SK-N-SH (cell line): ENCODE results near the gene CBLB. TPM values are rescaled to one million over a fixed set of nuclear protein-coding genes. Genes with fewer than 3 reads are reported as not detected.

Experiments
- CTCF ChIA-PET: fragments of 300-600, 350-600 bp; formaldehyde crosslinking; extraction: SDS; loops from one replicate; lab custom pipeline; 2021; lab: Yijun Ruan, JAX
- POLR2A ChIA-PET: fragments of 350-600 bp; sonication (Branson Sonifier 250); formaldehyde crosslinking; extraction: SDS; loops from one replicate; lab custom pipeline; 2020; ENCODE audit warnings: antibody characterized with exemption, inconsistent platforms; lab: Yijun Ruan, JAX
- DNase-seq: peaks from one replicate; pipeline ENCODE4 v3.0.0; 2012
- H2AFZ ChIP-seq: fragments of 200-600 bp; sonication (generic); 2 replicates; pipeline ENCODE4 v1.8.1; 2016; ENCODE audit warnings: antibody characterized with exemption, mild to moderate bottlenecking, low read depth
- H3F3A ChIP-seq: fragments of 200-600 bp; sonication (generic); replicated peaks from 2 replicates; pipeline ENCODE3; 2016; ENCODE audit warnings: antibody characterized with exemption, mild to moderate bottlenecking; ENCODE audit not compliant: insufficient read depth
- H3K27ac ChIP-seq, 2 experiments: fragments of 200-500 bp in 1 of 2; fragments of 200-600 bp in 1 of 2; sonication (Bioruptor generic) in 1 of 2; sonication (generic), shearing (Covaris generic) in 1 of 2; 2 replicates each; pipeline versions ENCODE4 v1.5.1 to v1.6.1; 2014 to 2016; ENCODE audit warnings: low read depth in 2 of 2, inconsistent platforms in 1 of 2, low read length in 1 of 2, mild to moderate bottlenecking in 1 of 2, mixed read lengths in 1 of 2
- H3K27me3 ChIP-seq: fragments of 200-600 bp; sonication (generic), shearing (Covaris generic); 2 replicates; pipeline ENCODE4 v1.6.1; 2016; ENCODE audit warnings: mixed run types; ENCODE audit not compliant: insufficient read depth
- H3K36me3 ChIP-seq, 2 experiments: fragments of 200-500 bp in 1 of 2; fragments of 200-600 bp in 1 of 2; sonication (Bioruptor generic) in 1 of 2; sonication (generic) in 1 of 2; replicated peaks in 1 of 2; 2 replicates each; pipeline versions ENCODE3 to v1.5.1; 2014 to 2016; ENCODE audit warnings: low read length in 1 of 2, mild to moderate bottlenecking in 1 of 2; ENCODE audit not compliant: insufficient read depth in 2 of 2, control insufficient read depth in 1 of 2
- H3K4me1 ChIP-seq, 2 experiments: fragments of 200-500 bp in 1 of 2; fragments of 200-600 bp in 1 of 2; sonication (Bioruptor generic) in 1 of 2; sonication (generic), shearing (Covaris generic) in 1 of 2; 2 replicates each; pipeline versions ENCODE4 v1.5.1 to v1.6.1; 2014 to 2016; ENCODE audit warnings: low read depth in 1 of 2, low read length in 1 of 2, mixed run types in 1 of 2; ENCODE audit not compliant: insufficient read depth in 2 of 2, control insufficient read depth in 1 of 2
- H3K4me2 ChIP-seq: fragments of 200-600 bp; sonication (generic), shearing (Covaris generic); 2 replicates; pipeline ENCODE4 v1.6.1; 2017; ENCODE audit warnings: mixed run types
- H3K4me3 ChIP-seq, 2 experiments: fragments of 200-500 bp in 1 of 2; fragments of 200-600 bp in 1 of 2; sonication (Bioruptor generic) in 1 of 2; sonication (generic), shearing (Covaris generic) in 1 of 2; 2 replicates each; pipeline versions ENCODE4 v1.5.1 to v1.8.1; 2014 to 2016; ENCODE audit warnings: low read depth in 2 of 2, inconsistent platforms in 1 of 2, low read length in 1 of 2, mild to moderate bottlenecking in 1 of 2, mixed read lengths in 1 of 2, moderate library complexity in 1 of 2
- H3K79me2 ChIP-seq: fragments of 200-600 bp; sonication (generic); 2 replicates; pipeline ENCODE4 v1.8.1; 2017; ENCODE audit warnings: mild to moderate bottlenecking; ENCODE audit not compliant: insufficient read depth
- H3K9ac ChIP-seq: fragments of 200-600 bp; sonication (generic); 2 replicates; pipeline ENCODE4 v1.6.1; 2017; ENCODE audit warnings: mixed run types
- H3K9me2 ChIP-seq: fragments of 200-600 bp; sonication (generic); 2 replicates; pipeline ENCODE4 v1.6.1; 2017; ENCODE audit warnings: mixed run types
- H3K9me3 ChIP-seq: fragments of 200-600 bp; sonication (generic); 2 replicates; pipeline ENCODE4 v1.6.1; 2017; ENCODE audit warnings: mixed run types, mild to moderate bottlenecking, moderate library complexity
- H4K20me1 ChIP-seq: fragments of 200-600 bp; sonication (generic); 2 replicates; pipeline ENCODE4 v1.6.1; 2017; ENCODE audit warnings: mild to moderate bottlenecking, mixed run types; ENCODE audit not compliant: insufficient read depth
- FOXM1 ChIP-seq: IDR thresholded peaks from 2 replicates; pipeline ENCODE4 v1.4.0; 2012; ENCODE audit warnings: low read depth, mild to moderate bottlenecking
- GABPA ChIP-seq: IDR thresholded peaks from 2 replicates; pipeline ENCODE4 v1.4.0; 2012; ENCODE audit warnings: low read depth, mild to moderate bottlenecking
- GATA2 ChIP-seq: sonication (generic); formaldehyde crosslinking; IDR thresholded peaks from 2 replicates; pipeline ENCODE4 v1.5.0; 2020; ENCODE audit warnings: mild to moderate bottlenecking, missing genetic modification reagents
- NRF1 ChIP-seq: IDR thresholded peaks from 2 replicates; pipeline ENCODE4 v1.6.1; 2012; ENCODE audit warnings: low read depth, mild to moderate bottlenecking, low read length
- RAD21 ChIP-seq: IDR thresholded peaks from 2 replicates; pipeline ENCODE4 v1.6.1; 2012; ENCODE audit warnings: mild to moderate bottlenecking, low read length
- WGBS: methylation state at CpG from one replicate; pipeline ENCODE4 v1.1.6; 2017; ENCODE audit warnings: low lambda C conversion rate; 5-methylcytosine and 5-hydroxymethylcytosine counted together
- polyA plus RNA-seq, 3 experiments: library from polyadenylated mRNA; depleted of rRNA; stranded (reverse); fragments of >200 nt; gene quantifications; 2 replicates each; pipeline ENCODE4 v1.2.3, GENCODE V29; 2012
- TF ChIP-seq, protein P1 (sequence below): fragments of 200-600 bp; sonication (generic); IDR thresholded peaks from 2 replicates; pipeline ENCODE4 v1.6.1; 2017; ENCODE audit warnings: antibody characterized with exemption, mild to moderate bottlenecking, moderate library complexity
- TF ChIP-seq, protein P2 (sequence below): IDR thresholded peaks from 2 replicates; pipeline ENCODE4 v1.4.0; 2012; ENCODE audit warnings: low read depth, borderline replicate concordance
- TF ChIP-seq, protein P3 (sequence below): IDR thresholded peaks from 2 replicates; pipeline ENCODE4 v1.6.1; 2012; ENCODE audit warnings: mild to moderate bottlenecking, low read depth, low read length, moderate library complexity
- TF ChIP-seq, protein P4 (sequence below): IDR thresholded peaks from 2 replicates; pipeline ENCODE4; 2012

The CBLB gene
- polyA plus RNA-seq, 1 of the 3 experiments (the other 2 are of a cell fraction), result 4.4 TPM

DNA sequence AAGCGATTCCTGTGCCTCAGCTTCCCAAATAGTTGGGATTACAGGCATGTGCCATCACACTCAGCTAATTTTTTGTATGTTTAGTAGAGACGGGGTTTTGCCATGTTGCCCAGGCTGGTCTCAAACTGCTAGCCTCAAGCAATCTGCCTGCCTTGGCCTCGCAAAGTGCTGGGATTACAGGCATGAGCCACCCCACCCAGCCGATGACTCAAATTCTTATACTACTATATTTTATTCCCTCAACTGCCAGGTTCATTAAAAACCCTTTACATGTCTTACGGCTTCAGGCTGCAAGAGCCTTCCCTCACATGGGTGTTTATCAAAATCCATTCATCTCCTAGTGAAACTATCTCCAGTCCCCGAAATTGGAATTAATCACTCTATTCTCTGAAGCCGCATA lies 63.4 kb downstream of the CBLB start:
- H3K4me2 ChIP-seq, result no peak overlapping the region
- H4K20me1 ChIP-seq, result 0 out of 2 replicates have a peak, but pooled peaks cover 6% of the 10 kb centered on the region
- peaks cover 0 to 15% of the 10 kb centered on the region in 2 experiments; a peak in 3 of 4 replicates for H3K4me1 ChIP-seq
- peak overlapping the region in 1 of 2 experiments; percentile 75; a peak in 2 of 4 replicates for H3K27ac ChIP-seq
- H3K4me3 ChIP-seq, result no peak overlapping the region
- POLR2A ChIA-PET, result no interaction called here
- 81% methylated on average over 7 of the region's 7 CpGs for WGBS
- TF ChIP-seq GABPA (no peak), GATA2 (no peak), FOXM1 (no peak), NRF1 (no peak), RAD21 (no peak)
- TF ChIP-seq, protein P1, sequence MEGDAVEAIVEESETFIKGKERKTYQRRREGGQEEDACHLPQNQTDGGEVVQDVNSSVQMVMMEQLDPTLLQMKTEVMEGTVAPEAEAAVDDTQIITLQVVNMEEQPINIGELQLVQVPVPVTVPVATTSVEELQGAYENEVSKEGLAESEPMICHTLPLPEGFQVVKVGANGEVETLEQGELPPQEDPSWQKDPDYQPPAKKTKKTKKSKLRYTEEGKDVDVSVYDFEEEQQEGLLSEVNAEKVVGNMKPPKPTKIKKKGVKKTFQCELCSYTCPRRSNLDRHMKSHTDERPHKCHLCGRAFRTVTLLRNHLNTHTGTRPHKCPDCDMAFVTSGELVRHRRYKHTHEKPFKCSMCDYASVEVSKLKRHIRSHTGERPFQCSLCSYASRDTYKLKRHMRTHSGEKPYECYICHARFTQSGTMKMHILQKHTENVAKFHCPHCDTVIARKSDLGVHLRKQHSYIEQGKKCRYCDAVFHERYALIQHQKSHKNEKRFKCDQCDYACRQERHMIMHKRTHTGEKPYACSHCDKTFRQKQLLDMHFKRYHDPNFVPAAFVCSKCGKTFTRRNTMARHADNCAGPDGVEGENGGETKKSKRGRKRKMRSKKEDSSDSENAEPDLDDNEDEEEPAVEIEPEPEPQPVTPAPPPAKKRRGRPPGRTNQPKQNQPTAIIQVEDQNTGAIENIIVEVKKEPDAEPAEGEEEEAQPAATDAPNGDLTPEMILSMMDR, result no peak
- TF ChIP-seq, protein P2, sequence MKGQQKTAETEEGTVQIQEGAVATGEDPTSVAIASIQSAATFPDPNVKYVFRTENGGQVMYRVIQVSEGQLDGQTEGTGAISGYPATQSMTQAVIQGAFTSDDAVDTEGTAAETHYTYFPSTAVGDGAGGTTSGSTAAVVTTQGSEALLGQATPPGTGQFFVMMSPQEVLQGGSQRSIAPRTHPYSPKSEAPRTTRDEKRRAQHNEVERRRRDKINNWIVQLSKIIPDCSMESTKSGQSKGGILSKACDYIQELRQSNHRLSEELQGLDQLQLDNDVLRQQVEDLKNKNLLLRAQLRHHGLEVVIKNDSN, result no peak
- TF ChIP-seq, protein P3, sequence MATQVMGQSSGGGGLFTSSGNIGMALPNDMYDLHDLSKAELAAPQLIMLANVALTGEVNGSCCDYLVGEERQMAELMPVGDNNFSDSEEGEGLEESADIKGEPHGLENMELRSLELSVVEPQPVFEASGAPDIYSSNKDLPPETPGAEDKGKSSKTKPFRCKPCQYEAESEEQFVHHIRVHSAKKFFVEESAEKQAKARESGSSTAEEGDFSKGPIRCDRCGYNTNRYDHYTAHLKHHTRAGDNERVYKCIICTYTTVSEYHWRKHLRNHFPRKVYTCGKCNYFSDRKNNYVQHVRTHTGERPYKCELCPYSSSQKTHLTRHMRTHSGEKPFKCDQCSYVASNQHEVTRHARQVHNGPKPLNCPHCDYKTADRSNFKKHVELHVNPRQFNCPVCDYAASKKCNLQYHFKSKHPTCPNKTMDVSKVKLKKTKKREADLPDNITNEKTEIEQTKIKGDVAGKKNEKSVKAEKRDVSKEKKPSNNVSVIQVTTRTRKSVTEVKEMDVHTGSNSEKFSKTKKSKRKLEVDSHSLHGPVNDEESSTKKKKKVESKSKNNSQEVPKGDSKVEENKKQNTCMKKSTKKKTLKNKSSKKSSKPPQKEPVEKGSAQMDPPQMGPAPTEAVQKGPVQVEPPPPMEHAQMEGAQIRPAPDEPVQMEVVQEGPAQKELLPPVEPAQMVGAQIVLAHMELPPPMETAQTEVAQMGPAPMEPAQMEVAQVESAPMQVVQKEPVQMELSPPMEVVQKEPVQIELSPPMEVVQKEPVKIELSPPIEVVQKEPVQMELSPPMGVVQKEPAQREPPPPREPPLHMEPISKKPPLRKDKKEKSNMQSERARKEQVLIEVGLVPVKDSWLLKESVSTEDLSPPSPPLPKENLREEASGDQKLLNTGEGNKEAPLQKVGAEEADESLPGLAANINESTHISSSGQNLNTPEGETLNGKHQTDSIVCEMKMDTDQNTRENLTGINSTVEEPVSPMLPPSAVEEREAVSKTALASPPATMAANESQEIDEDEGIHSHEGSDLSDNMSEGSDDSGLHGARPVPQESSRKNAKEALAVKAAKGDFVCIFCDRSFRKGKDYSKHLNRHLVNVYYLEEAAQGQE, result no peak
- TF ChIP-seq, protein P4, sequence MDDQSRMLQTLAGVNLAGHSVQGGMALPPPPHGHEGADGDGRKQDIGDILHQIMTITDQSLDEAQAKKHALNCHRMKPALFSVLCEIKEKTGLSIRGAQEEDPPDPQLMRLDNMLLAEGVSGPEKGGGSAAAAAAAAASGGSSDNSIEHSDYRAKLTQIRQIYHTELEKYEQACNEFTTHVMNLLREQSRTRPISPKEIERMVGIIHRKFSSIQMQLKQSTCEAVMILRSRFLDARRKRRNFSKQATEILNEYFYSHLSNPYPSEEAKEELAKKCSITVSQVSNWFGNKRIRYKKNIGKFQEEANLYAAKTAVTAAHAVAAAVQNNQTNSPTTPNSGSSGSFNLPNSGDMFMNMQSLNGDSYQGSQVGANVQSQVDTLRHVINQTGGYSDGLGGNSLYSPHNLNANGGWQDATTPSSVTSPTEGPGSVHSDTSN, result no peak
- TF ChIP-seq, all 33 proteins: peak for 0
- Histone ChIP-seq H3K27me3 (no peaks in the 10 kb centered on the region), H3F3A (peaks cover 10% of the 10 kb centered on the region), H3K36me3 (peaks cover 0 to 8% of the 10 kb centered on the region in 2 experiments), H3K9me3 (no peaks in the 10 kb centered on the region), H3K79me2 (peaks cover 38% of the 10 kb centered on the region), H3K9ac (no peak overlapping the region), H2AFZ (no peak overlapping the region), H3K9me2 (no peaks in the 10 kb centered on the region)
- no peak for DNase-seq
- CTCF ChIA-PET, result no interaction called here
